Suprapubic skin (tissue), 4 donors: ENCODE measurements around the gene CHTF18.

ENCODE experiments used
- POLR2A ChIP-seq, 2 donors: fragments of 450-650 bp; IDR thresholded peaks; one replicate each; pipeline ENCODE4 v1.6.1; 2017; ENCODE audit warnings: antibody characterized with exemption in 2 of 2, mild to moderate bottlenecking in 2 of 2, moderate library complexity in 2 of 2
- POLR2AphosphoS5 ChIP-seq, 3 donors: sonication (generic); formaldehyde crosslinking; IDR thresholded peaks; one replicate each; pipeline ENCODE4 v1.6.1; 2017; ENCODE audit warnings: antibody characterized with exemption in 3 of 3
- TF ChIP-seq, protein P1 (sequence below), 2 donors: fragments of 200-600 bp in 1 of 2; fragments of 450-650 bp in 1 of 2; sonication (generic) in 1 of 2; IDR thresholded peaks; one replicate each; pipeline ENCODE4 v1.5.1; 2016 to 2019; ENCODE audit warnings: antibody characterized with exemption in 2 of 2, mild to moderate bottlenecking in 1 of 2, moderate library complexity in 1 of 2

DNA sequence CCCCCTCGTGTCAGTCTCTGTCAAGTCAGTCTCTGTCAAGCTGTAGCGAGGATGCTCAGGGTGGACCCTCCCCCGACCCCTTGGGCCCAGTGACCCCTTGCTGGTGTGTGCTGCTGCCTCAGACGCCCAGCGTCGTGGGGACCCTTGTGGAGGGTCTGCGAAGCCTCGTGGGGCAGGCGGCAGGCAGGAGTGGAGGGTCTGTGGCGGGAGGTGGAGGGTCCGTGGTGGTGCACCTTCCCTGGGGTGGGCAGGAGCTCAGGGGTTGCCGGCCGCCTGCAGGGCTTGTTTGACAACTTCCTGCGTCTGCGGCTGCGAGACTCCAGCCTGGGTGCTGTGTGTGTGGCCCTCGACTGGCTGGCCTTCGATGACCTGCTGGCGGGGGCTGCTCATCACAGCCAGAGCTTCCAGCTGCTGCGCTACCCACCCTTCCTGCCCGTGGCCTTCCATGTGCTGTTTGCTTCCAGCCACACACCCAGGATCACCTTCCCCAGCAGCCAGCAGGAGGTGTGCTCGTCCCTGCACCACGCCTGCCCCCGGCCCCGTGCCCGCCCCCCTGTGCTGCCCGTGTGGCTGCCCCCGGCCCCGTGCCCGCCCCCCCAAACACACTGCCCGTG, 6.5 kb downstream of the CHTF18 start:
- TF ChIP-seq POLR2AphosphoS5 (IDR thresholded peaks at IDR 0.05) = no peak
- TF ChIP-seq, protein P1, sequence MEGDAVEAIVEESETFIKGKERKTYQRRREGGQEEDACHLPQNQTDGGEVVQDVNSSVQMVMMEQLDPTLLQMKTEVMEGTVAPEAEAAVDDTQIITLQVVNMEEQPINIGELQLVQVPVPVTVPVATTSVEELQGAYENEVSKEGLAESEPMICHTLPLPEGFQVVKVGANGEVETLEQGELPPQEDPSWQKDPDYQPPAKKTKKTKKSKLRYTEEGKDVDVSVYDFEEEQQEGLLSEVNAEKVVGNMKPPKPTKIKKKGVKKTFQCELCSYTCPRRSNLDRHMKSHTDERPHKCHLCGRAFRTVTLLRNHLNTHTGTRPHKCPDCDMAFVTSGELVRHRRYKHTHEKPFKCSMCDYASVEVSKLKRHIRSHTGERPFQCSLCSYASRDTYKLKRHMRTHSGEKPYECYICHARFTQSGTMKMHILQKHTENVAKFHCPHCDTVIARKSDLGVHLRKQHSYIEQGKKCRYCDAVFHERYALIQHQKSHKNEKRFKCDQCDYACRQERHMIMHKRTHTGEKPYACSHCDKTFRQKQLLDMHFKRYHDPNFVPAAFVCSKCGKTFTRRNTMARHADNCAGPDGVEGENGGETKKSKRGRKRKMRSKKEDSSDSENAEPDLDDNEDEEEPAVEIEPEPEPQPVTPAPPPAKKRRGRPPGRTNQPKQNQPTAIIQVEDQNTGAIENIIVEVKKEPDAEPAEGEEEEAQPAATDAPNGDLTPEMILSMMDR (IDR thresholded peaks at IDR 0.05) = no peak
- TF ChIP-seq POLR2A (IDR thresholded peaks at IDR 0.05) = no peak
